HG02678 (cell line): ENCODE data around the gene SOST.

ENCODE experiments used
- ATAC-seq: cut with Tn5 transposase; IDR thresholded peaks from one replicate; pipeline ENCODE4 v1.9.1; 2021; ENCODE audit warnings: mild to moderate bottlenecking, moderate library complexity; ENCODE audit not compliant: unreplicated experiment

SOST gene

DNA sequence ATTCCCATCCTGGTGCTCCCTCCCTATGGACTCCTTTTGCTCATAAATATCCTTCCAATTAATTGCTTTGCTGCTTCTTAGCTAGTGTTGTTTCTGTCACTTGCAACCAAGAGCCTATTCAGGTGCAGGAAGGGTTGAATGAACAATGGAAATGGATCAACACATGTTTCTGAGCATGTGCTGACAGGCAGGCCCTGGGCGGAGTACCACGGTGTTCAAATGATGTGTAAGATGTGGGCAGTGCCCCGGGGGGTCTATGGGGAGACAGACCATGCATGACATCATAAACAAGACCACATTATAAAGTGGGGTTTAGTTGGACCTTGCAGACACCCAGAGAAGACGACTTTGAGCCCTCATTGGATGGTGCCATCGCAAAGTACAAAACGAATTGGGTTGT lies 48.5 kb downstream of the SOST start:
- no peak for ATAC-seq

DNA sequence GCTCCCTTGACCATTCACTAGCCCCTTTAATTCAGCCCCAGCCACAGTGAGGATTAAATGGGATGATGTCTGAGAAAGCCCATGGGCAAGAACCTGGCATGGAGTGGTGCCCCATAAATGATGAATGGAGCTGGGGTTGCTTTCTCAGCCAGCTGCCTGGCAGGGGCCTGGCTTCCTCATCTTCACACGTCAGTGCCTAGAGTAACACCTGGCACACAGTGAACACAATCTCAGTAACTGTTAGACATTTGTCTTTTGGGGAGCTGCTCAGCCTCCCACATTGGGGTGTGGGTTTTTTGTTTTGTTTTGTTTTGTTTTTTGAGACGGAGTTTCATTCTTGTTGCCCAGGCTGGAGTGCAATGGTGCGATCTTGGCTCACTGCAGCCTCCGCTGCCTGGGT lies 49.4 kb downstream of the SOST start:
- no peak for ATAC-seq

- no peak for ATAC-seq
Observed at GRCh38 chr17:43707184-43707583, 51.4 kb downstream of the SOST start.

DNA sequence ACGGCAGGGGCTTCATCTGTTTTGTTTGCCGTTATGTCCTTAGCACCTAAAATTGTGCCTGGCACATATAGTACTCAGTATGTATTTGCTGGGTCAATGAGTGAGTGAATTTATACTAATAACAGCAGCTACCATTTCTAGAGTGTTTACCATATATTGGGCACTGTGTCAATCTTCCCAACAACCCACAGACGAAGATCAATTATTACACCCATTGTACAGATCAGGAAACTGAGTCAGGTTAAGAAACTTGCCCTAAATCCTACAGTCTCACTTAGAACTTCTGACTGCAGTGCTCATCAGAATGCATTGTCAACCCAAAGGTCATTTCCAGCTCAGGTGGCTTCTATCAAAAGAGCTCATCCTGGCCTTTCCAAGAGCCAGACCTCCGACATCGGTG lies 52.4 kb downstream of the SOST start:
- ATAC-seq: no peak
